ENCODE results near the gene SMPDL3B.
"Not testable (repeated sequence)": the region's sequence is repeated elsewhere in the genome, so short reads cannot be mapped to it uniquely, and the experiment has no call there.

The SMPDL3B gene

DNA sequence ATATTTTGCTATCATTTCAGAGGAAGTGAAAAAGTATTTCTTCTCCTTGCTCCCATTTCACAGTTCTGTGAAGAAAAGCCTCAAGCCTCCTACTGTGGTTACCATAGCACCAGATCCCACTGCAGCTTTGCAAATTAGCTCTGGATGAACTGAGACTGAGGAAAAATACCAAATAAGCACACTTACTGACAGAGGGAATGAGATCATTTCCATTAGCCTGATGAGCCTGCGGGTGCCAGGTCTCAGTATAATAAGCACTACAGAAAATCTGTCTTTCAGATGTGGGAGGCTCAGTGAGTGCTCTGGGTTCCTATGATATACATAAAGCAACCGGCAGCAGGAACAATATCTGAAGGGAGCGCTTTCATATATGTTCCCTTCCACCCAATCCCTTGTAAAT, 46.3 kb downstream of the SMPDL3B start:
- Histone ChIP-seq H3K36me3 (ENCODE audit: control insufficient read depth in 1 of 2, insufficient read depth in 2 of 2, low read length in 2 of 2) (peaks cover 0 to 15% of the 10 kb centered on the region in 2 donors), H3K9me3 (ENCODE audit: control insufficient read depth in 1 of 2, low read length in 2 of 2) (no peaks in the 10 kb centered on the region), H3K27me3 (ENCODE audit: control insufficient read depth in 1 of 2, insufficient read depth in 2 of 2, low read length in 2 of 2) (no peaks in the 10 kb centered on the region), H3K4me3 (ENCODE audit: low read depth in 1 of 2, low read length in 2 of 2) (no peak overlapping the region), H3K27ac (ENCODE audit: low read depth, low read length) (no peak overlapping the region), H3K9ac (ENCODE audit: low read depth in 1 of 2, low read length in 2 of 2) (no peak overlapping the region), H3K4me1 (ENCODE audit: control insufficient read depth in 1 of 2, insufficient read depth in 2 of 2, low read length in 2 of 2) (no peaks in the 10 kb centered on the region)

GRCh38 chr1:27990920-27991537, 56.2 kb downstream of the SMPDL3B start:
- peaks cover 36 to 73% of the 10 kb centered on the region in 2 donors for H3K36me3 ChIP-seq (ENCODE audit: control insufficient read depth in 1 of 2, insufficient read depth in 2 of 2, low read length in 2 of 2)
- H3K27ac ChIP-seq (ENCODE audit: low read depth, low read length) = no peak overlapping the region
- no peak overlapping the region for H3K9ac ChIP-seq (ENCODE audit: low read depth in 1 of 2, low read length in 2 of 2)
- no peaks in the 10 kb centered on the region for H3K4me1 ChIP-seq (ENCODE audit: control insufficient read depth in 1 of 2, insufficient read depth in 2 of 2, low read length in 2 of 2)
- H3K4me3 ChIP-seq (ENCODE audit: low read depth in 1 of 2, low read length in 2 of 2) = no peak overlapping the region
- H3K27me3 ChIP-seq (ENCODE audit: control insufficient read depth in 1 of 2, insufficient read depth in 2 of 2, low read length in 2 of 2) = no peaks in the 10 kb centered on the region
- H3K9me3 ChIP-seq (ENCODE audit: control insufficient read depth in 1 of 2, low read length in 2 of 2) = no peaks in the 10 kb centered on the region

DNA sequence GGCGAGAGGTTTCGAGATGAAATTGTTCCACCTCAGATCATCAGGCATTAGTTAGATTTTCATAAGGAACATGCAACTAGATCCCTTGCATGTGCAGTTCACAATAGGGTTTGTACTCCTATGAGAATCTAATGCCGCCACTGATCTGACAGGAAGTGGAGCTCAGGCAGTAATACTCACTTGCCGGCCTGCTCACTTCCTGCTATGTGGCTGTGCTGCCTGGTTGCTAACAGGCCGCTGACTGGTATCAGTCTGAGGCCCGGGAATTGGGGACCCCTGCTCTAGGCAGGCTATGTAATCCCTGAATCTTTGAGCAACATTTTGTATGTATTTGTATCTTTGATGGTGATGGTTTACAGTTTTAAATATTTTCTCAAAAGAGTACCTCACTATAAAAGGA, 57.5 kb downstream of the SMPDL3B start:
- no peak overlapping the region for H3K4me3 ChIP-seq (ENCODE audit: low read depth in 1 of 2, low read length in 2 of 2)
- H3K27me3 ChIP-seq (ENCODE audit: control insufficient read depth in 1 of 2, insufficient read depth in 2 of 2, low read length in 2 of 2) = no peaks in the 10 kb centered on the region
- H3K4me1 ChIP-seq (ENCODE audit: control insufficient read depth in 1 of 2, insufficient read depth in 2 of 2, low read length in 2 of 2) = no peaks in the 10 kb centered on the region
- no peak overlapping the region for H3K27ac ChIP-seq (ENCODE audit: low read depth, low read length)
- H3K36me3 ChIP-seq (ENCODE audit: control insufficient read depth in 1 of 2, insufficient read depth in 2 of 2, low read length in 2 of 2) = peaks cover 46 to 84% of the 10 kb centered on the region in 2 donors
- H3K9me3 ChIP-seq (ENCODE audit: control insufficient read depth in 1 of 2, low read length in 2 of 2) = no peaks in the 10 kb centered on the region
- no peak overlapping the region for H3K9ac ChIP-seq (ENCODE audit: low read depth in 1 of 2, low read length in 2 of 2)

- Histone ChIP-seq H3K9me3 (ENCODE audit: control insufficient read depth in 1 of 2, low read length in 2 of 2) (no peaks in the 10 kb centered on the region), H3K27ac (ENCODE audit: low read depth, low read length) (no peak overlapping the region)
These were observed 58.4 kb downstream of the SMPDL3B start for GRCh38 chr1:27993241-27993640.

DNA sequence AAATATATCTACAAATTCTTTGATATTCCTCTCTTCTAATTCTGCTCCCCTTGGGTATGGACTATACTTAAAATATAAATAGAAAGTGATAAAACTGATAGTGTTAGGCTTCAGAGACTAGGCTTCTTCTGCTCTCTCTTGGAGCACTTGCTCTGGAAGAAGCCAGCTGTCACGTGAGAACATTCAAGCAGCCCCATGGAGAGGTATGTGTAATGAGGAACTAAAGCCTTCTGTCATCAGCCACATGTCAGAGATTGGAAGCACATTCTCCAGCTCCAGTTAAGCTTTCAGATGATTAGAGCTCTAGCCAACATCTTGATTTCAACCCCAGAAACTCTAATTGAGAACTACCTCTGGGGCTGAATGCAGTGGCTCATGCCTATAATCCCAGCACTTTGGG, 59.3 kb downstream of the SMPDL3B start:
- H3K36me3 ChIP-seq (ENCODE audit: control insufficient read depth in 1 of 2, insufficient read depth in 2 of 2, low read length in 2 of 2) = peaks cover 47 to 80% of the 10 kb centered on the region in 2 donors
- H3K9me3 ChIP-seq (ENCODE audit: control insufficient read depth in 1 of 2, low read length in 2 of 2) = no peaks in the 10 kb centered on the region
- H3K4me3 ChIP-seq (ENCODE audit: low read depth in 1 of 2, low read length in 2 of 2) = no peak overlapping the region
- no peak overlapping the region for H3K9ac ChIP-seq (ENCODE audit: low read depth in 1 of 2, low read length in 2 of 2)
- no peaks in the 10 kb centered on the region for H3K4me1 ChIP-seq (ENCODE audit: control insufficient read depth in 1 of 2, insufficient read depth in 2 of 2, low read length in 2 of 2)
- no peaks in the 10 kb centered on the region for H3K27me3 ChIP-seq (ENCODE audit: control insufficient read depth in 1 of 2, insufficient read depth in 2 of 2, low read length in 2 of 2)
- H3K27ac ChIP-seq (ENCODE audit: low read depth, low read length) = no peak overlapping the region

More at GRCh38 chr1:27993241-27993640, 58.4 kb downstream of the SMPDL3B start:
- Histone ChIP-seq H3K36me3 (ENCODE audit: control insufficient read depth in 1 of 2, insufficient read depth in 2 of 2, low read length in 2 of 2) (peaks cover 47 to 85% of the 10 kb centered on the region in 2 donors), H3K4me1 (ENCODE audit: control insufficient read depth in 1 of 2, insufficient read depth in 2 of 2, low read length in 2 of 2) (no peaks in the 10 kb centered on the region), H3K4me3 (ENCODE audit: low read depth in 1 of 2, low read length in 2 of 2) (no peak overlapping the region), H3K27me3 (ENCODE audit: control insufficient read depth in 1 of 2, insufficient read depth in 2 of 2, low read length in 2 of 2) (no peaks in the 10 kb centered on the region), H3K9ac (ENCODE audit: low read depth in 1 of 2, low read length in 2 of 2) (no peak overlapping the region)

GRCh38 chr1:27994526-27994925, 59.7 kb downstream of the SMPDL3B start:
- H3K9me3 ChIP-seq (ENCODE audit: control insufficient read depth in 1 of 2, low read length in 2 of 2); H3K27ac ChIP-seq (ENCODE audit: low read depth, low read length); H3K4me3 ChIP-seq (ENCODE audit: low read depth in 1 of 2, low read length in 2 of 2); H3K9ac ChIP-seq (ENCODE audit: low read depth in 1 of 2, low read length in 2 of 2); H3K4me1 ChIP-seq (ENCODE audit: control insufficient read depth in 1 of 2, insufficient read depth in 2 of 2, low read length in 2 of 2); H3K27me3 ChIP-seq (ENCODE audit: control insufficient read depth in 1 of 2, insufficient read depth in 2 of 2, low read length in 2 of 2): not testable (repeated sequence)
- H3K36me3 ChIP-seq (ENCODE audit: control insufficient read depth in 1 of 2, insufficient read depth in 2 of 2, low read length in 2 of 2) = peaks cover 46 to 78% of the 10 kb centered on the region in 2 donors

GRCh38 chr1:27999055-27999454, 64.3 kb downstream of the SMPDL3B start:
- Histone ChIP-seq H3K9ac (ENCODE audit: low read depth in 1 of 2, low read length in 2 of 2) (no peak overlapping the region), H3K27me3 (ENCODE audit: control insufficient read depth in 1 of 2, insufficient read depth in 2 of 2, low read length in 2 of 2) (no peaks in the 10 kb centered on the region), H3K27ac (ENCODE audit: low read depth, low read length) (no peak overlapping the region), H3K4me1 (ENCODE audit: control insufficient read depth in 1 of 2, insufficient read depth in 2 of 2, low read length in 2 of 2) (no peaks in the 10 kb centered on the region), H3K4me3 (ENCODE audit: low read depth in 1 of 2, low read length in 2 of 2) (no peak overlapping the region), H3K9me3 (ENCODE audit: control insufficient read depth in 1 of 2, low read length in 2 of 2) (no peaks in the 10 kb centered on the region), H3K36me3 (ENCODE audit: control insufficient read depth in 1 of 2, insufficient read depth in 2 of 2, low read length in 2 of 2) (peaks cover 33 to 62% of the 10 kb centered on the region in 2 donors)

DNA sequence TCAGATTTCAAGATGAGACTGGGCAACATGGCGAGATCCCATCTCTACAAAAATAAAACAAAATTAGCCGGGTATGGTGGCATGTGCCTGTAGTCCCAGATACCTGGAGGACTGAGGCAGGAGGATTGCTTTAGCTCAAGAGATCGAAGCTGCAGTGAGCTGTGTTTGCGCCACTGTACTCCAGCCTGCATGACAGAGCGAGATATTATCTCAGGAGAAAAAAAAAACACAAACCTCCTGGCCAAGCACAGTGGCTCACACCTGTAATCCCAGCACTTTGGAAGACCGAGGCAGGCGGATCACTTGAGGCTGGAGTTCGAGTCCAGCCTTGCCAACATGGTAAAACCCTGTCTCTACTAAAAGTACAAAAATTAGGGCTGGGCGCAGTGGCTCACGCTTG, 67.8 kb downstream of the SMPDL3B start:
- Histone ChIP-seq H3K9ac (ENCODE audit: low read depth in 1 of 2, low read length in 2 of 2) (no peak overlapping the region), H3K27ac (ENCODE audit: low read depth, low read length) (no peak overlapping the region), H3K4me3 (ENCODE audit: low read depth in 1 of 2, low read length in 2 of 2) (no peak overlapping the region), H3K27me3 (ENCODE audit: control insufficient read depth in 1 of 2, insufficient read depth in 2 of 2, low read length in 2 of 2) (no peaks in the 10 kb centered on the region), H3K36me3 (ENCODE audit: control insufficient read depth in 1 of 2, insufficient read depth in 2 of 2, low read length in 2 of 2) (peaks cover 20 to 50% of the 10 kb centered on the region in 2 donors), H3K9me3 (ENCODE audit: control insufficient read depth in 1 of 2, low read length in 2 of 2) (no peaks in the 10 kb centered on the region), H3K4me1 (ENCODE audit: control insufficient read depth in 1 of 2, insufficient read depth in 2 of 2, low read length in 2 of 2) (no peaks in the 10 kb centered on the region)

DNA sequence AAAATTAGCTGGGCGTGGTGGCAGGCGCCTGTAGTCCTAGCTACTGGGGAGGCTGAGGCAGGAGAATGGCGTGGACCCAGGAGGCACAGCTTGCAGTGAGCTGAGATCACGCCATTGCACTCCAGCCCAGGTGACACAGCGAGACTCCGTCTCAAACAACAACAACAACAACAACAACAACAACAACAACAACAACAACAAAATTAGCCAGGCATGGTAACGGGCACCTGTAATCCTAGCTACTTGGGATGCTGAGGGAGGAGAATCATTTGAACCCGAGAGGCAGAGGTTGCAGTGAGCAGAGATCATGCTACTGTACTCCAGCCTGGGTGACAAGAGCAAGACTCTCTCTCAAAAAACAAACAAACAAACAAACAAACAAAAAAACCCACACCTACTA, 68.3 kb downstream of the SMPDL3B start:
- not testable (repeated sequence) for H3K4me3 ChIP-seq (ENCODE audit: low read depth in 1 of 2, low read length in 2 of 2); H3K4me1 ChIP-seq (ENCODE audit: control insufficient read depth in 1 of 2, insufficient read depth in 2 of 2, low read length in 2 of 2); H3K27ac ChIP-seq (ENCODE audit: low read depth, low read length); H3K9me3 ChIP-seq (ENCODE audit: control insufficient read depth in 1 of 2, low read length in 2 of 2); H3K27me3 ChIP-seq (ENCODE audit: control insufficient read depth in 1 of 2, insufficient read depth in 2 of 2, low read length in 2 of 2); H3K9ac ChIP-seq (ENCODE audit: low read depth in 1 of 2, low read length in 2 of 2)
- peaks cover 15 to 44% of the 10 kb centered on the region in 2 donors for H3K36me3 ChIP-seq (ENCODE audit: control insufficient read depth in 1 of 2, insufficient read depth in 2 of 2, low read length in 2 of 2)

Measured in duodenal mucosa (tissue), 2 donors.